A549 (cell line): ENCODE results near the gene SLC22A31.

ENCODE experiments used
- CTCF ChIP-seq: fragments of >200 bp; sonication (Bioruptor Twin); formaldehyde crosslinking; IDR thresholded peaks from 3 replicates; pipeline ENCODE4 v1.5.1; 2016
- EP300 ChIP-seq, 2 experiments: fragments of >200 bp; sonication (Bioruptor Twin); formaldehyde crosslinking; IDR thresholded peaks; 2 replicates in 1 of 2; 3 replicates in 1 of 2; pipeline ENCODE4 v1.6.1; 2016 to 2017
- FOSL2 ChIP-seq, 2 experiments: fragments of 450-650 bp in 1 of 2; fragments of >200 bp in 1 of 2; sonication (Bioruptor Twin) in 1 of 2; formaldehyde crosslinking; IDR thresholded peaks; 2 replicates each; pipeline versions ENCODE4 v1.5.0 to v1.6.1; 2016 to 2020; ENCODE audit warnings: mild to moderate bottlenecking in 1 of 2, moderate library complexity in 1 of 2
- FOXS1 ChIP-seq: fragments of 250-450 bp; sonication (Bioruptor Pico); IDR thresholded peaks from 2 replicates; pipeline ENCODE4 v1.5.0; 2020; ENCODE audit warnings: mild to moderate bottlenecking, moderate library complexity
- NFE2L2 ChIP-seq: fragments of 150-350 bp; conservative IDR thresholded peaks from 2 replicates; pipeline ENCODE4 v1.6.1; 2014; ENCODE audit warnings: low read length
- PBX3 ChIP-seq: IDR thresholded peaks from 2 replicates; pipeline ENCODE4 v1.6.1; 2012
- POLR2A ChIP-seq: IDR thresholded peaks from 2 replicates; pipeline ENCODE4 v1.6.1; 2012; ENCODE audit warnings: mild to moderate bottlenecking, low read length
- RAD21 ChIP-seq, 2 experiments: fragments of >200 bp in 1 of 2; sonication (Bioruptor Twin) in 1 of 2; formaldehyde crosslinking in 1 of 2; IDR thresholded peaks in 1 of 2; conservative IDR thresholded peaks in 1 of 2; 2 replicates in 1 of 2; 3 replicates in 1 of 2; pipeline ENCODE4 v1.6.1; 2012 to 2018; ENCODE audit warnings: inconsistent platforms in 1 of 2
- RCOR1 ChIP-seq: fragments of 150-350 bp; IDR thresholded peaks from 2 replicates; pipeline ENCODE4 v1.6.1; 2014; ENCODE audit warnings: antibody characterized with exemption, low read length, low read depth
- REST ChIP-seq: fragments of 200-600 bp; sonication (generic); IDR thresholded peaks from 2 replicates; pipeline ENCODE4 v1.6.1; 2016; ENCODE audit warnings: antibody characterized with exemption, mild to moderate bottlenecking, moderate library complexity
- SREBF2 ChIP-seq: fragments of 450-650 bp; IDR thresholded peaks from 2 replicates; pipeline ENCODE4 v1.6.1; 2014; ENCODE audit warnings: mild to moderate bottlenecking, moderate library complexity
- USF2 ChIP-seq: fragments of 450-650 bp; IDR thresholded peaks from 2 replicates; pipeline ENCODE4 v1.6.1; 2014; ENCODE audit warnings: antibody characterized with exemption

- no peak for TF ChIP-seq USF2
- no peak for TF ChIP-seq RCOR1
- TF ChIP-seq PBX3: no peak
- no peak for TF ChIP-seq CTCF
- no peak for TF ChIP-seq RAD21 (conservative IDR thresholded peaks at IDR 0.05 in 1 of 2, IDR thresholded peaks at IDR 0.05 in 1 of 2)
- TF ChIP-seq FOSL2 (IDR thresholded peaks at IDR 0.05): no peak
- TF ChIP-seq FOSL2 (CRISPR knock-in tag; IDR thresholded peaks at IDR 0.05): no peak
- TF ChIP-seq FOXS1 (CRISPR knock-in tag): no peak
- no peak for TF ChIP-seq POLR2A
- TF ChIP-seq SREBF2: no peak
- TF ChIP-seq EP300 (IDR thresholded peaks at IDR 0.05): no peak
- no peak for TF ChIP-seq NFE2L2
- TF ChIP-seq REST: no peak
Observed at GRCh38 chr16:89179148-89179484, 21.2 kb downstream of the SLC22A31 start.
